NCI-H2107 treated with DMSO at 0.1 percent for 48 hours (cell line): ENCODE results near the gene RXRA.

Experiments used
- DNase-seq: peaks from one replicate; lab custom pipeline; 2025; ENCODE audit not compliant: unreplicated experiment; lab: John Stamatoyannopoulos, UW

The RXRA gene

GRCh38 chr9:134336228-134336627 is 10.0 kb downstream of the RXRA start:
- no peak for DNase-seq

- no peak for DNase-seq
Measured at GRCh38 chr9:134336924-134337323, 10.7 kb downstream of the RXRA start.

- DNase-seq: no peak
Measured at GRCh38 chr9:134337469-134337868, 11.2 kb downstream of the RXRA start.

- no peak for DNase-seq
Measured at GRCh38 chr9:134338394-134339182, 12.3 kb downstream of the RXRA start.

GRCh38 chr9:134339183-134339806 is 13.0 kb downstream of the RXRA start:
- no peak for DNase-seq

- no peak for DNase-seq
Measured at GRCh38 chr9:134340475-134341160, 14.4 kb downstream of the RXRA start.

- DNase-seq: no peak
Measured at GRCh38 chr9:134341306-134341705, 15.1 kb downstream of the RXRA start.

- no peak for DNase-seq
Measured at GRCh38 chr9:134341929-134342745, 15.9 kb downstream of the RXRA start.

GRCh38 chr9:134342746-134343115 is 16.5 kb downstream of the RXRA start:
- no peak for DNase-seq

- DNase-seq: no peak
Measured at GRCh38 chr9:134343637-134344036, 17.4 kb downstream of the RXRA start.

- no peak for DNase-seq
Measured at GRCh38 chr9:134344068-134344799, 18.0 kb downstream of the RXRA start.

GRCh38 chr9:134344800-134345310 is 18.6 kb downstream of the RXRA start:
- DNase-seq: no peak

GRCh38 chr9:134345737-134346136 is 19.5 kb downstream of the RXRA start:
- no peak for DNase-seq

- DNase-seq: no peak
Measured at GRCh38 chr9:134346151-134346550, 19.9 kb downstream of the RXRA start.

GRCh38 chr9:134346840-134347583 is 20.8 kb downstream of the RXRA start:
- no peak for DNase-seq

- DNase-seq: no peak
Measured at GRCh38 chr9:134347996-134348395, 21.7 kb downstream of the RXRA start.

- no peak for DNase-seq
Measured at GRCh38 chr9:134348404-134349155, 22.3 kb downstream of the RXRA start.

GRCh38 chr9:134349936-134350335 is 23.7 kb downstream of the RXRA start:
- no peak for DNase-seq

GRCh38 chr9:134350416-134350994 is 24.2 kb downstream of the RXRA start:
- DNase-seq: no peak
